ENCODE data around the gene PIEZO2.

The PIEZO2 gene

GRCh38 chr18:10912790-10913545, 236.4 kb downstream of the PIEZO2 start:
- no peak for TF ChIP-seq CTCF (IDR thresholded peaks at IDR 0.05)

- TF ChIP-seq CTCF (IDR thresholded peaks at IDR 0.05) = no peak
Observed at GRCh38 chr18:10909724-10910123, 239.6 kb downstream of the PIEZO2 start.

GRCh38 chr18:10908760-10909159, 240.6 kb downstream of the PIEZO2 start:
- TF ChIP-seq CTCF (IDR thresholded peaks at IDR 0.05) = no peak

- no peak for TF ChIP-seq CTCF (IDR thresholded peaks at IDR 0.05)
Observed at GRCh38 chr18:10907749-10908148, 241.6 kb downstream of the PIEZO2 start.

GRCh38 chr18:10901329-10901728, 248.0 kb downstream of the PIEZO2 start:
- no peak for TF ChIP-seq CTCF (IDR thresholded peaks at IDR 0.05)

GRCh38 chr18:10900435-10900834, 248.9 kb downstream of the PIEZO2 start:
- TF ChIP-seq CTCF (IDR thresholded peaks at IDR 0.05) = no peak

- TF ChIP-seq CTCF (IDR thresholded peaks at IDR 0.05) = no peak
Observed at GRCh38 chr18:10899481-10899880, 249.9 kb downstream of the PIEZO2 start.
